Forelimb muscle (tissue), 1 donor: ENCODE data around the gene RBFOX1. TPM values are rescaled to one million over a fixed set of nuclear protein-coding genes. Genes with fewer than 3 reads are reported as not detected.
"Not testable (repeated sequence)": the region's sequence is repeated elsewhere in the genome, so short reads cannot be mapped to it uniquely, and the experiment has no call there.

ENCODE experiments used
- DNase-seq: peaks from one replicate; pipeline ENCODE4 v3.0.0-alpha.2; 2013; ENCODE audit warnings: low read depth
- polyA plus RNA-seq: library from polyadenylated mRNA; unstranded; fragments of 120-200 nt; gene quantifications from one replicate; pipeline ENCODE4 v1.2.1, GENCODE V29; 2013; ENCODE audit not compliant: insufficient read length

Gene RBFOX1
- polyA plus RNA-seq, 1 donor = 59.9 TPM

DNA sequence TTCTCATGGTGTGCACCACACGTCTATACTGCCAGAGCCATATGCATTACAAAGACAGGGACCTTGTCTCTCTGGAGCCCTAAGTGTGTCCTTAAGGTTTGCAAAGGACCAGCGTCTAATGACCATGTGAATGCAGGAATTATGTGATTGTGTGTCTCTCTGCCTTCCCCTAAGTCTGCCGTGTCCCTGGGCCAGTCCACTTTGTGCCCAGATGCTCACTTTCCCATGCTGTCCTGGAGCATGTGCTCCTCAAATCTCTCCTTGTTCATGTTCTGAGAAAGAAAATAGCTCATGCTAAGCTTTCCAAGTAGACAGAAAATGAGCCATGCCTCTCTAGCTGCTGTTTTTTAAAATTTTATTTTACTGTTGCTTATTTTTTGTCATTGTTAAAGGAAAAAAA, 125.5 kb downstream of the RBFOX1 start:
- no peak for DNase-seq

DNA sequence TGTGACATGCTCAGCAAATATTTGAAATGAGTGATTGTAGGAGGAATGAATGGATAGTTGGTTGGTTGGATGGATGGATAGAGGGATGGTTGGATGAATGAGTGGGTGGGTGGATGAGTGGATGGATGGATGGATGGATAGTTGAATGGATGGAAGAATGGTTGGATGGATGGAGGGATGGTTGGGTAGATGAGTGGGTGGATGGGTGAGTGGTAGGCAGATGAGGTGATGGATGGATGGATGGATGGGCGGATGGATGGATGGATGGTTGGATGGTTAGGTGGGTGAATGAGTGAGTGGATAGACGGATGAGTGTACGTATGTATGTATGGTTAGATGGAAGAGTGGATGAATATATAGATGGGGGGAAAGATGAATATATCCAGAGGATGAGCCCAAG, 137.7 kb downstream of the RBFOX1 start:
- no peak for DNase-seq

DNA sequence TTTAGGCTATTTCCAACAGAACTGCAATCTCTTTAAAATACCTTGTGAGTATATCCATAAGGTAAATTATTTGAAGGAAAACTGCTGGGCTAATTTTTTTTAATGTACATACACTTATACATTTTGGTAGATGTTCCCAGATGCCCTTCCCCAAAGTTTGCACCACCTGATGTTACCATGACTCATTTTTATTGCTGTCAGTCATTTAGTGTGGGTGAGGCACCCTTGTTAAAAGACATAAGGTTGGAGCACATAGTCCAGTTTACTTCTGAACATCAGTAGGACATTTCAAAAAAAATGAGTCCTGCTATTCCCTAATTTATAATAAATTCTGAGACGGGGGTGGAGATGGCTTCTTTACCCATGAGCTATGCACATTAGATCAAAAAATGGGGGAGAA, 138.6 kb downstream of the RBFOX1 start:
- no peak for DNase-seq

DNA sequence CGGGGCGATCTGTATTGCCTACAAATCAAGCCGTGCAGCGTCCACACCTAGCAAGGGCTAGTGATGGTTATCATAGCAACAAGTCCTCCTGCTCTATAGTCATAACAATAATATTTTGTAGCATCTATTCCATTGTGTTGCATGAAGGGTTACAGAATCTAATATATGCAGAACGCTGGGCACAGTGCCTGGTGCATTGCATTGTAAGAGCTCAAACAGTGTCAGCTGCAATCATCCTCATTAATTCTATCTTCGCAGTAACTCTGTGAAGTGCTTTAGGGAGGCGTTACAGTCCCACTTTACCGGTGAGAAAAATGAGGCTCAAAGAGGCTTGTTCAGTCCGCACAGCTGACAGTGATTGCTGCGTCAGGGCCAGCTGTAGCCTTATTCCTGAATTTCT, 149.4 kb downstream of the RBFOX1 start:
- no peak for DNase-seq

DNA sequence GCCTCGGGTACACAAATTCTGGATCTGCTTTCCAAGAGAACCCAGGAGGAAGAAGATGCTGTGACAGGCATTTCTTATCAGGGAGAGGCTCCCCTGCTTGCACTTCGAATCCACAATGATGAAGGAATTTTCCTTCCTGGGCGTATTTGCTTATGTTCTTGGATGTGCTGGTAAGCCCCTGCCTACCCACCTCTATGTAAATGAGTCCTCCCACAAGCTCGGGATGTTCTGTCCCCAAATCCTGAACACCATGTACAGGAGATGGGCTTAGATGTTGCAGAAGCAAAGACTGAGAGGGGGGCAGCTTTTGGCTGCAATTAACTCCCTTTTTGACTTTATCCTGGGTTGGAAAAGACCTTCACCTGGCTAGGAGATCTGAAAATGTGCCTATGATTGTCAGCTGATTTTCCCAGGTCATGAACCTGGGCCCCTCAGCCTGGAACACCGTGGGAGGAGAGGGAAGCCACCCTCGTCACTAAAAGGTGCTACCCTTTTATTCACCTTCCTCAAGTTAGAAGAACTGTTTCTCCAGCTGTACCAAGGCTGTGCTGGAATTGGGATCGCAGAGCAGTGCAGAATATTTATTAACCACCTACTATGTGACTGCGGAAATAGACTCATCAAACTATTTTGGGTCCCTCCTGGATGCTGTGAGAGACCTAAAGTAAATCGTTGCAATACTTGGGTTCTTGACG, 150.1 kb downstream of the RBFOX1 start:
- no peak for DNase-seq

DNA sequence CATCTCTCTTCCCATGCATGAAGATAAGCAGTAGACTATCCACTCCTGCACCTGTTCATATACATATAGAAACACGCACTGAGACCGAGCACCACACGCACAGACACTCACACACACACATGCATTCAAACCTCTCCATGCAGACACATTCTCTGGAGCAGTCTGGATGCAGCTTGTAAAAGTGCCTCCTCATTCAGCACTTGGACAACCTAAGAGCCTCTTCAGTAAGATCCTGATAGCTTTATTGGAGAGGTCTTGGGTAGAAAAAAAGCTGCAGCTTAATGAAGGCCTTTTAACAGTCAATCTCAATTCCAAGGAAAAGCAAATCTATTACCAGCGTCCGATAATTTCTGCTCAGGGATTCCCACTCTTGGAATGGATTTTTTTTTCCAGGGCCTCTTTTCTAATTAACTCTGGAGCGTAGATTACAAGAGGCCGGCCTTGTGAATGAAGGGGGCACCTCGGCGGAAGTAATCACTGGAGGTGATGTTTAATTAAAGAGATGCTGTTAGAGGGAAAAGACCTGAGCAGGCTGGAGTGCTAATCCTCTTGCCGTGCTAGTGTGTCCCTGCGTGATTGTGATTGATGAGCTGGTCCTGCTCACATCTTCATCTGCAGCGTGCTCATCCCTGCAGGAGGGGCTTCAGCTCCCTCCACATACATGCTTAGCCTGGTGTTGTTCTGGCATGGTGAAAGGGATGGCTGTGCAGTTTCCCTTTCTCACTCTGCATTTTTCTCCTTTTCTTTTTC, 155.1 kb downstream of the RBFOX1 start:
- DNase-seq = no peak

DNA sequence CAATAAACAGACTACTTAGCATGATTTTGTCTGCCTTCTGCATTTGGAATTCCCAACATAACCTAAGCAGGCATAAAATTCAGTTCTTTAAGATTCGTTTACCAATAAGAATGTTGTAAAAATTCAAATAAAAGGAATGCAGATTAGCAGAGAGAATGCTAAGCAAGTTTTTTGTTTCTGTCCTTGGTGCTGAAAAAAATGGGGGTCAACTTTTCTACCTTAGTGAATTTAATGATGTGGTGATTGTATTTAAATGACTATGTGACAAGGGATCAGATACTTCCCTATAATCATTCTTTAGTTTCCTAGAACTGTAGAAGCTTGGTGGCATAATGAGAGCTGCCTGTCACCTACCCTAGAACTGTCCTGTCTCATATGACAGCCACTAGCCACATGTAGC, 159.5 kb downstream of the RBFOX1 start:
- no peak for DNase-seq

DNA sequence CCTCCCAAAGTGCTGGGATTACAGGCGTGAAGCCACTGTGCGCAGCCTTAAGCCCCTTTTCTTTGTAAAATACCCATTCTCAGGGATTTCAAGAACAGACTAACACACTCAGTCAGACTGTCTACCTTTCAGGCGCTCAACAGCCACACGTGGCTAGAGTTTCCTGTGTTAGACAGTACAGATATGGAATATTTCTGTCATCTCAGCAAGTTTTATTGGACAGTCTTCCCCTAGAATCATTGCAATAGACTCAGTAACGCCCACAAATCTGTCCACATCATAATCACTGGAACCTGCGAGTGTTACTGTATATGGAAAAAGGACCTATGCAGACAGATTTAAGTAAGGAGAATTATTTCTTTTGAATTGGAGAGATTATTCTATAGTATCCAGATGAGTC, 160.5 kb downstream of the RBFOX1 start:
- no peak for DNase-seq

DNA sequence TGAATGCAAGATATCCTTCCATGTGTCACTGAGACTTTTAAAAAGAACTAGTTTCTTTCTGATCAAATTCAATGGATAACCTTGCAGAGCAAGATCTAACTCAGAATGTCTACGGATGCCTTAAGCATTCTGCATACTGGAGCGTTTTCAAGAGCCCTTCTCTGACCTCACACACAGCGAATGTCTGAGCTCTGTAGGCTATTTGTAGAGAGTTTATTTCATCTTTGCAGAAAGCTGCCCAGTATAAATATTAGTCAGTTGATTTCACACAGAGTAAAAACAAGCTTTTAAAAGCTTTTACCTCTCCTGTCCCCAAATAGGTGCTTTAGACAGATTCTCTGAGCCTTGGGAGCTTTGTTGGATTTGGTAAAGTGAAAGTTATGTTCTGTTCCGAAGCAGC, 165.0 kb downstream of the RBFOX1 start:
- DNase-seq = no peak

DNA sequence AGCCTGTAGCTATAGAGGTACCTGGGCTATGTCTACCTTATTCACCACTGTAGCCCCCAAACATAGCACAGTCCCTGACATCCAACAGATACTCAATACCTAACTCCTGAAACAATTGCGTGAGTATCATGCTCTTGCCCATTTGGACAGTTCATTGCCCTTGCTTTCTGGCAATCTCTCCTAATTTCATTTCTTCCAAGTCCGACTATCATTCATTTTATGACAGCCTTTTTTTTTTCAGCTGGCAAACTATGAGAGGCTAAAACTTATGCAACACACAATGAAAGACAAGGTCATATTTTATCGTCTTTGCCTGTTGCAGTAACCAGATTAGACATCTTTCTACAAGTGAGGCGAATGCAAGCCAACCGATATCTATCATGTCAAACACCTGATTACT, 169.2 kb downstream of the RBFOX1 start:
- DNase-seq = no peak

DNA sequence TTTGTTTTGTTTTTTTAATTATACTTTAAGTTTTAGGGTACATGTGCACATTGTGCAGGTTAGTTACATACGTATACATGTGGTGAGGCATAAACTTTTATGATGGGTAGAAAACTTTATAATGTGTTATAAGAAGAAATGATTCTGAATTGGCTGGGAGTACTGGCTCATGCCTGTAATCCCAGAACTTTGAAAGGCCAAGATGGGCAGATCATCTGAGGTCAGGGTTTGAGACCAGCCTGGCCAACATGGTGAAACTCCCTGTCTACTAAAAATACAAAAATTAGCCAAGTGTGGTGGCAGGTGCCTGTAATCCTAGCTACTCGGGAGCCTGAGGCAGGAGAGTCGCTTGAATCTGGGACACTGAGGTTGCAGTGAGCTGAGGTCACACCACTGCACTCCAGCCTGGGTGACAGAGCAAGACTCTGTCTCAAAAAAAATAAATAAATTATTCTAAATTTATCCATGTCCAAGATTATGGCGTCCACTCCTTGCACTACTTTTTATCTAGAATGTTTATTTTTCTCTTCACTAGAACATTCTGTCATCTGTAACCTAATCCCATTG, 170.0 kb downstream of the RBFOX1 start:
- not testable (repeated sequence) for DNase-seq

DNA sequence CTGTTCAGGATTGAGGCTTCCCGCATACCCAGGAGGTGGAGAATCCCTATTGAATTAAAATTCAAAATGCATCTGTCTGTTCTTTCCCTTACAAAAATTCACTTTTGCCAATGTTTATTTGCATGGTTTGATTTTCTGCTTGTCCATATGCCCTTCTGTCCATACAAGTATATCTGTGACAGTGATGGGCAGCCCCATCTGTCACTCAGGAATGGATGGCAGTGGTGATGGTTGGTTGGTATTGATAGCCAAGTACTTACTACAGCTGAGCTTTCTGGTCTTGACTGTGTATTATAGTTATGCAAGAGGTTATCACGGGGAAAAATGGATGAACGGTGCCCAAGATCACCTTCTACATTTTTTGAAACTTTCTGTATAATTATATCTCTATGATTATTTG, 171.0 kb downstream of the RBFOX1 start:
- no peak for DNase-seq

DNA sequence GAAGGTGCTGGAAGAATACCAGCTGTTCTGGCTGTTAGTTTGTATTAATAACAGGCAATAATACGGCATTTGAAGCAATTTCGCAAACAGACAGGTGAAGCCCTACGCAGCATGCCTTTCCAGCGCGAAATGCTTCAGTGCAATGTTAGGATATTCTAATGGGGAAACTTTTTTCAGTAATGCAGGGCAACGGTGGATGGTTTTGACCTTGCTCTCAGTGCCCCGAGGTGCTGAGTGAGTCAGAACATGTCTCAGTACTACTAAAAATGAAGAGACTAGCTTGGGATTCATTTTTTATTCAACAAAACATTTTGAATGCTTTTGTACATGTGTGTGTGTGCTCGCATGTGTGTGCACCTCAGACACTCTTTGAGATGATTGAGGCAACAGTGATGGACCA, 172.2 kb downstream of the RBFOX1 start:
- DNase-seq = no peak

DNA sequence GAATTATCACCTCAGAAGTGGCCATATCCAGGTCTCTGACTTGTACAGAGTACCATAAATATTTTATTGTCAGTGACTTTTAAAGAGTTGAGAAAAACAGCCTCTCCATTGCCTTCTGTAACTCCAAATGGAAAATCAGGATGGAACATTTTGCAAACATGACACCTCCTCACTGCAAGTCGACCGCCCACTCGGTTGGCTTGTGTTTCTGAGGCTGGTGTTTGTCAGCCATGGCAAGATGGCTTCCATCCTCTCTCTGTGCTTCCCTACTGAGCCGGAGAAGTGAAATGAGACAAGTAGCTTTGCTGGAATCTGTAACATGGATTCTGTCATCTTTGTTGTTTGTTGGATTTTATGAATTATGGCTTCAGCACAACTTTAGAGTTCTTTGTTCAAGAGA, 172.8 kb downstream of the RBFOX1 start:
- DNase-seq = no peak

DNA sequence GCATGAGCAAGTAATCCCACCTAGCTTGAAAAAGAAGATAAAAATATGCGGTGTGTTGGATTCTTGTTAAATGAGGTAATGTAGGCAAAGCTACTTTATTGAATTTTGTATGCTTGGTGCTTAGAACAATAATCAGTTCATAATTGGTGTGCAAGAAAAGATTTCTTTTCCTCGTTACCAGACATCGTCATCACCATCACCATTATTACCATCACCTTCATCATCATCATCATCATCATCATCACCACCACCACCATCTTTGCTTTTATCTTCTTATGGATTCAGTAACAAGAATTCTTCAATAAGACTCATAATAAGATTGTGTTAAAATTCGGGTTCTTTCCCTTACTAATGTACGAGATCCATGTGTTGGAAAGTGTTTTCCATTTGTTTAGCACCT, 173.7 kb downstream of the RBFOX1 start:
- no peak for DNase-seq

DNA sequence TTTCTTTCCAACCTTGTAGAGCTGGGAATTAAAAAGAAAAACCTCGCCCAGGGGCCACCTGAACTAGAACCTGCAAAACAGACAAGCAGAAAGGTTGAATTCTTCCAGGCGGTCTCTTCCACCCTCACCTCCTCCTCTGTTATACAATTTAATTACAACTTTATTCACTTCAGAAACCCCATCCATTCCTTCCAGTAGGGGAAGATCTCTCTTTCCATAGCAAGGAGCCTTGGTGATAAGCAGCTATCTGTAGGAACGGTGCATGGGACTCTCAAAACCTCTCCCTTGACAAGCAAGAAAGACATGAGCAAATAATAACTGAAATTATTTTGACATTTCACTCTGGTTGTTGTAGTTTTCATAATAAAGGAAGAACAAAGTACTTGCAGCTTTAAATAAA, 176.0 kb downstream of the RBFOX1 start:
- DNase-seq = no peak

DNA sequence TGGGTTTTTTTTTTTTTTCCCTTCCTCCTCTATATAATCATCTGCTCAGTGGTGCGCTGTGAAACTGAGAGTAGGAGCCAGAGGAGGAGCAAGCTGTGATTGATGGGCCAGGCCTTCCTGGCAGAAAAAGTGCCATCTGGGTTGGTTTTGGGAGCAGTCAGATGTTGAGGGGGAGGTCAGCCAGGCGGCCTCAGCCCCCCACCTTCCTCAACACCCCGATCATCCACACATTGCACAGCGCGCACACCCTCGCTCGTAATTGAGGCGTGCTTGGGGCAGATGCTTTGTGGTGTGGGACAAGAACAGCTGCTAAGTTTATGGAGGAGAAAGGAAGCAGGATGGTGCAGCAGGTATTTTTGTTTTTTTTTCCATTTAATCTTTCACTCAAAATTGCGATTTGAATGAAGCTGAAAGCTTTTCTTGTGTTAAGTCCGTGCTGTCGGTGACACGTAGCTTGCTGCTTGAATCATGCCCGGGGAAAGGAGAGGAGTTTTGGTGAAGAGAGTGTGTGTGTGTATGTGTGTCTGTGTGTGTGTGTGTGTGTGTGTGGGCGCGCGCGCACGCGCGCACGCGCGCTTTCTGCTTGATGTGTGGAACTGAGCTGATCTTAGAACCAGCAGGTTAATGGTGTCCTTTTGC, 177.4 kb downstream of the RBFOX1 start:
- DNase-seq = no peak

DNA sequence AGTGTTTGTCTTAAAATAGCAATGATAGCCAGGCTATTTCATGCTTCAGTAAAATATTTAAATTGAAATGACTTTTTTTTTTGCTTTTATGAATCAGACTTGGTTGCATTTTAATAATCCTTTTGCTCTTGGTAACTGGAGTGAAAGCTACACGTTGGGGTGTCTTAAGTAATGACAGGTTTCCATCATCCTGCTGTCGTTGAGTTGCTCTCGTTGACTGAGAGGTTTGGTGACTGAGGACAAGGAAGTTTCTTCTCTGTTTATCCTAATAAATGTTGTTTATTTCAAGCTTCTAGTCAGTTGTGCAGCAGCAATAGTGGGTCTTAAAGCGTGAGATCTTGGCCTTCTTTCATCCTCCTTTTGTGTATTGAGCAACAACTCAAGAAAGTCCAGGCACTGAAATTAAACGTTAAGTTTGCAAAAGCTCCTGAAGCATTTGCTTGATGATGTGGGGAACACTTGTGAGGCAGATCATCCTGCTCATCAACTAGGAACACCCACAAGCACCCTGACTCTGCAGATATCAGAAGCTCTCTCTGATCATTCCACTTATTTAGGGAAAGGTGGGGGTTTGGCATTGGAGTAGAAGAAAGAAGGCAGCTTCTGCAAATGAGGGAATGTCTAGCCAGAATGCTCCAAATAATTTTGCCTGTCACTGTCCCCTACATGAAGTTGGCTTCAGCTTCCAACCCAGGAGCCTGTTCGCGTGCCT, 179.1 kb downstream of the RBFOX1 start:
- no peak for DNase-seq

DNA sequence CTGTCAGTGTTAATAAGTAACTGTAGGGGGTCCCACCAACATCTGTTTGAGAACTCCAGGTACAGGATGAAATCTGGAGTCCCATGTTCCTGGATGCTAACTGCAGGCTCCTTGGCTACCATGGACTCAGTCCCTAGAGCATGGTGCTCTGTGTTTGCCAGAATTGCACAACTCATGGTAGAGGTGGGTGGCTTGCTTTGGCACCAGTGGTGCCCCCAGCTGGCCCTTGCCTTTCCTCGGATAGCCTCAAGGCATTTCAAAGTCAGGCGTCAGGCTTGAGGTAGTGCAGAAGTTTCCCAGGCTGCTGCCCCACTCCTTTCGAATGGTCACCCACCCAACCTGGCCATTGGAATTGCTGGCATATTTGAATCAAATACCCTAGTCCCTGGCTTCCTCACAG, 179.9 kb downstream of the RBFOX1 start:
- DNase-seq = no peak

DNA sequence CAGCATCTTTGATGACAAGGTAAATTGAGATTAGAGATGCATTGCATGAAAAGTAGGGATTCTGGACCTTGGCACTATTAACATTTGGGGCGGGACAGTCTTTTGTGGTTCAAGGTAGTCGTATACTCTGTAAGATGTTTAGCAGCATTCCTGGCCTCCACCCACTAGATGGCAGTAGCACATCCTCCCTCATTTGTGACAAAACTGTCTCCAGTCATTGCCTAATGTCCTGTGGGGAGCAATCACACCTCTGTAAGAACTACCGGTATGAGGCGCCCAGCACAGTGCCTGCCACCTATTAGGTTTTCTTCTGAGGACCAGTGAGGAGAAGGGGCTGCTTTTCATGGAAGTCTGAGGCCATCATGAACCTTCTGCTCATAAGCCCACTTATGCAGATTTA, 180.8 kb downstream of the RBFOX1 start:
- DNase-seq = no peak

DNA sequence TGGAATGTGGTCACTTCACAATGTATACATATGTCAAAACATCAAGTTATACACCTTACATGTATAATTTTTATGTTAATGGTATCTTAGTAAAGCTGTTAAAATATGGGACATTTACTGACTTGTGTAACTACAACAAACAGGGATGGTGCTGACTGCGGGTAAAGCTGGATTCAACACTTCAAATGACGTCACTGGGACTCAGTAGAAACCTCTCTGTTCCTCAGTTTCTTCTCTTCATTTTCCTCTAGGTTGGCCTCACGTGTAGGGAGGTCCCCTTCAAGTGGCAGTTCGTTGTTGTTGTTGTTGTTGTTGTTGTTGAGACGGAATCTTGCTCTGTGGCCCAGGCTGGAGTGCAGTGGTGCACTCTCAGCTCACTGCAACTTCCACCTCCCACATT, 182.9 kb downstream of the RBFOX1 start:
- DNase-seq = no peak

DNA sequence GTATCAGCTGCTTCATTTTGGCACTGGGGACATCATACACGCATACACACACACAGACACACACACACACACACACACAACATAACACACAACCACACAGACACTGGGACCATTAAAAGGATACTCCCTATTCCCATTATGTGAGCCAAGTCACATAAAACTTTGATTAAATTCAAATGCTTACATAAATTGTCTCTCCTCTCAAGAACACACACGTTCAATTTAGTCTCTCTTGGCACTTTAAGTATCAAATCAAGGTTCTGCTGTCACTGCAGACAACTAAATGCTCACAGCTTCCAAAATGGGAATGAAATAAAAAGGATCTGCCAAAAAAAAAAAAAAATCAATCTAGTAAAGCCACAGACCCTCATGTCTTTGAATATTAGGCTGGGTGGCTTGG, 184.9 kb downstream of the RBFOX1 start:
- no peak for DNase-seq
